Lung (tissue), 12 donors: ENCODE data around the gene TNFRSF1A. TPM values are rescaled to one million over a fixed set of nuclear protein-coding genes. Genes with fewer than 3 reads are reported as not detected.

ENCODE experiments used
- ATAC-seq: fragments of 200-7000 bp; cut with Tn5 transposase; one replicate; pipeline ENCODE4 v1.9.1; 2020; ENCODE audit warnings: moderate number of reproducible peaks; ENCODE audit not compliant: insufficient read depth, low FRiP score
- DNase-seq, 3 donors: peaks; one replicate each; pipeline ENCODE4 v3.0.0-alpha.2; 2013 to 2017
- H3K27ac ChIP-seq, 2 donors: one replicate each; pipeline ENCODE4 v1.5.1; 2013; ENCODE audit warnings: mild to moderate bottlenecking in 2 of 2, moderate library complexity in 2 of 2, control low read depth in 1 of 2, inconsistent platforms in 1 of 2, low read depth in 1 of 2, low read length in 1 of 2
- H3K27me3 ChIP-seq, 3 donors: one replicate each; pipeline ENCODE4 v1.5.1; 2013; ENCODE audit warnings: low read length in 2 of 3; ENCODE audit not compliant: control insufficient read depth in 3 of 3, insufficient read depth in 3 of 3
- H3K36me3 ChIP-seq, 4 donors: one replicate each; pipeline ENCODE4 v1.5.1; 2013; ENCODE audit warnings: low read length in 4 of 4, mild to moderate bottlenecking in 1 of 4, moderate library complexity in 1 of 4; ENCODE audit not compliant: control insufficient read depth in 4 of 4, insufficient read depth in 4 of 4
- H3K4me1 ChIP-seq, 5 donors: one replicate each; pipeline ENCODE4 v1.5.1; 2013; ENCODE audit warnings: low read length in 5 of 5, mild to moderate bottlenecking in 2 of 5, moderate library complexity in 1 of 5; ENCODE audit not compliant: control insufficient read depth in 5 of 5, insufficient read depth in 5 of 5
- H3K4me3 ChIP-seq: one replicate; pipeline ENCODE4 v1.5.1; 2013; ENCODE audit warnings: mild to moderate bottlenecking, control low read depth, moderate library complexity
- H3K9ac ChIP-seq, 2 donors: one replicate each; pipeline ENCODE4 v1.5.1; 2013; ENCODE audit warnings: low read length in 2 of 2, control low read depth in 1 of 2; ENCODE audit not compliant: insufficient read depth in 1 of 2
- H3K9me3 ChIP-seq, 4 donors: one replicate each; pipeline ENCODE4 v1.5.1; 2013; ENCODE audit warnings: low read length in 3 of 4, mild to moderate bottlenecking in 1 of 4, moderate library complexity in 1 of 4; ENCODE audit not compliant: control insufficient read depth in 4 of 4, insufficient read depth in 3 of 4
- WGBS, 2 donors: extraction: QIAGEN DNeasy Blood & Tissue Kit; methylation state at CpG; one replicate each; pipeline ENCODE4 v1.1.7; 2013; 5-methylcytosine and 5-hydroxymethylcytosine counted together
- polyA plus RNA-seq, 2 donors: library from polyadenylated mRNA; stranded (reverse); fragments of 200-250 nt; gene quantifications; one replicate each; pipeline ENCODE4 v1.2.1, GENCODE V29; 2013
- total RNA-seq, 2 donors: library from RNA; depleted of rRNA in 1 of 2; stranded (reverse); fragments of >200 nt in 1 of 2; gene quantifications; one replicate each; pipeline ENCODE4 v1.2.1, GENCODE V29; 2014 to 2021
- TF ChIP-seq, protein P1 (sequence below): IDR thresholded peaks from 2 replicates; pipeline ENCODE4 v1.5.1; 2012; ENCODE audit warnings: mild to moderate bottlenecking; ENCODE audit errors: control extremely low read depth, extremely low read depth
- donor health status: control.
- donor health status: control.
- donor health status: Bipolar disorder and iron deficiency.
- donor health status: healthy.
- donor health status: DM: yes; HTN: yes; CAD: no.

TNFRSF1A gene
- total and polyA plus RNA-seq, 4 donors: 81.6 to 184 (median 178) TPM

- WGBS, 2 donors: 45 to 47% methylated on average over 15 of the region's 15 CpGs
- Histone ChIP-seq H3K27me3 (no peaks in the 10 kb centered on the region), H3K36me3 (no peaks in the 10 kb centered on the region), H3K4me3 (no peak overlapping the region), H3K4me1 (peaks cover 0 to 18% (median 7%) of the 10 kb centered on the region in 5 donors), H3K9me3 (no peaks in the 10 kb centered on the region), H3K9ac (no peak overlapping the region), H3K27ac (peak overlapping the region in 1 of 2 donors; percentile 75)
- TF ChIP-seq, protein P1, sequence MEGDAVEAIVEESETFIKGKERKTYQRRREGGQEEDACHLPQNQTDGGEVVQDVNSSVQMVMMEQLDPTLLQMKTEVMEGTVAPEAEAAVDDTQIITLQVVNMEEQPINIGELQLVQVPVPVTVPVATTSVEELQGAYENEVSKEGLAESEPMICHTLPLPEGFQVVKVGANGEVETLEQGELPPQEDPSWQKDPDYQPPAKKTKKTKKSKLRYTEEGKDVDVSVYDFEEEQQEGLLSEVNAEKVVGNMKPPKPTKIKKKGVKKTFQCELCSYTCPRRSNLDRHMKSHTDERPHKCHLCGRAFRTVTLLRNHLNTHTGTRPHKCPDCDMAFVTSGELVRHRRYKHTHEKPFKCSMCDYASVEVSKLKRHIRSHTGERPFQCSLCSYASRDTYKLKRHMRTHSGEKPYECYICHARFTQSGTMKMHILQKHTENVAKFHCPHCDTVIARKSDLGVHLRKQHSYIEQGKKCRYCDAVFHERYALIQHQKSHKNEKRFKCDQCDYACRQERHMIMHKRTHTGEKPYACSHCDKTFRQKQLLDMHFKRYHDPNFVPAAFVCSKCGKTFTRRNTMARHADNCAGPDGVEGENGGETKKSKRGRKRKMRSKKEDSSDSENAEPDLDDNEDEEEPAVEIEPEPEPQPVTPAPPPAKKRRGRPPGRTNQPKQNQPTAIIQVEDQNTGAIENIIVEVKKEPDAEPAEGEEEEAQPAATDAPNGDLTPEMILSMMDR: no peak
- no peak for ATAC-seq
- DNase-seq: no peak
Observed at GRCh38 chr12:6367969-6368892, 26.4 kb upstream of the TNFRSF1A start.

GRCh38 chr12:6367065-6367968 is 25.4 kb upstream of the TNFRSF1A start:
- Histone ChIP-seq H3K9ac (no peak overlapping the region), H3K27me3 (no peaks in the 10 kb centered on the region), H3K9me3 (no peaks in the 10 kb centered on the region), H3K4me3 (no peak overlapping the region), H3K27ac (peak overlapping the region in 1 of 2 donors; percentile 50), H3K4me1 (peaks cover 0 to 19% (median 0%) of the 10 kb centered on the region in 5 donors), H3K36me3 (peaks cover 0 to 1% (median 0%) of the 10 kb centered on the region in 4 donors)
- TF ChIP-seq, protein P1: peak; percentile 23
- 47% methylated on average over 11 of the region's 11 CpGs for WGBS, 2 donors
- no peak for ATAC-seq
- peak in 2 of 3 donors; percentile 60 to 64 for DNase-seq

DNA sequence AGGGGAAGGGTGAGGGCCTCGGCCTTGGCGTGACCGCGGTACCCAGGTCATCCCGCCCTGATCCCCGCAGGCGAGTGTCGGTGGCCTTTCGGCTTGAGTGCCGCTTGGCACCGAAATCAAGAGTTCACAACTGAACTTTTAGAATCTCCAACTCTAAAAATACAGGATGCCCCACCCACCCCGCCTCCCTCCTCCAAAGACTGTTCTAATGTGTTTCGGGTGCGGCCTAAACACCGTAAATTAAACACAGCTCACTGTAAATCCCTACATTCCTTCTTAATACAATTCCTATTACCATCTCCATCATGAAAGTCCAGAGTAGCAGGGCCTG is 22.1 kb upstream of the TNFRSF1A start:
- Histone ChIP-seq H3K27me3 (no peaks in the 10 kb centered on the region), H3K9ac (no peak overlapping the region), H3K36me3 (peaks cover 0 to 2% (median 0%) of the 10 kb centered on the region in 4 donors), H3K27ac (peak overlapping the region; percentile 77 to 96), H3K4me1 (peaks cover 0 to 20% (median 7%) of the 10 kb centered on the region in 5 donors), H3K4me3 (peak overlapping the region; percentile 52), H3K9me3 (no peaks in the 10 kb centered on the region)
- 12 to 16% methylated on average over 15 of the region's 15 CpGs for WGBS, 2 donors
- DNase-seq: no peak
- TF ChIP-seq, protein P1: no peak
- ATAC-seq: no peak
